SU-DHL-6 (cell line): Measurements from ENCODE around the gene YIF1A.

Source experiments
- H2AFZ ChIP-seq: fragments of 200-600 bp; sonication (generic); 2 replicates; pipeline ENCODE4 v1.6.1; 2014; ENCODE audit warnings: low read depth, mild to moderate bottlenecking, moderate library complexity, mixed read lengths, antibody characterized with exemption, low read length; ENCODE audit not compliant: severe bottlenecking
- H3F3A ChIP-seq: fragments of 200-600 bp; shearing (Covaris generic); 2 replicates; pipeline ENCODE4 v1.6.0; 2016; ENCODE audit warnings: antibody characterized with exemption, mild to moderate bottlenecking; ENCODE audit not compliant: insufficient read depth
- H3K27ac ChIP-seq: fragments of 200-600 bp; sonication (generic); 2 replicates; pipeline ENCODE4 v1.5.1; 2016; ENCODE audit warnings: low read depth, mild to moderate bottlenecking, low read length, moderate library complexity, mixed read lengths
- H3K27me3 ChIP-seq: fragments of 200-600 bp; sonication (generic), shearing (Covaris generic); 2 replicates; pipeline ENCODE4 v1.6.0; 2014; ENCODE audit warnings: mild to moderate bottlenecking, low read length
- H3K36me3 ChIP-seq: fragments of 200-600 bp; sonication (generic); 2 replicates; pipeline ENCODE4 v1.6.1; 2014; ENCODE audit warnings: mild to moderate bottlenecking, low read length, mixed read lengths
- H3K4me2 ChIP-seq: fragments of 300-600, 200-600 bp; shearing (Covaris generic), sonication (generic); 2 replicates; pipeline ENCODE4 v1.6.0; 2014; ENCODE audit warnings: low read length, low read depth, mild to moderate bottlenecking; ENCODE audit not compliant: poor library complexity, severe bottlenecking
- H3K4me3 ChIP-seq: fragments of 200-600 bp; sonication (generic); 2 replicates; pipeline ENCODE4 v1.5.1; 2014; ENCODE audit warnings: antibody characterized with exemption, low read length, mild to moderate bottlenecking, mixed read lengths; ENCODE audit not compliant: insufficient read depth, poor library complexity, severe bottlenecking
- H3K79me2 ChIP-seq: fragments of 200-600 bp; sonication (generic); 2 replicates; pipeline ENCODE4 v1.6.1; 2014; ENCODE audit warnings: mild to moderate bottlenecking, low read length, moderate library complexity; ENCODE audit not compliant: insufficient read depth
- H3K9ac ChIP-seq: fragments of 200-600 bp; sonication (generic); 2 replicates; pipeline ENCODE4 v1.7.0; 2014; ENCODE audit warnings: mild to moderate bottlenecking, low read length
- H3K9me2 ChIP-seq: fragments of 200-600 bp; sonication (generic); replicated peaks from 2 replicates; pipeline ENCODE4 v1.6.1; 2014; ENCODE audit warnings: low read length; ENCODE audit not compliant: insufficient read depth
- H3K9me3 ChIP-seq: fragments of 200-600 bp; sonication (generic); 2 replicates; pipeline ENCODE4 v1.6.1; 2014; ENCODE audit warnings: low read length, mixed read lengths; ENCODE audit not compliant: insufficient read depth
- H4K20me1 ChIP-seq: fragments of 200-600 bp; sonication (generic); 2 replicates; pipeline ENCODE4 v1.6.1; 2014; ENCODE audit warnings: low read depth, mild to moderate bottlenecking, antibody characterized with exemption, low read length, moderate library complexity, mixed read lengths
- EZH2phosphoT487 ChIP-seq: fragments of 200-600 bp; sonication (generic), shearing (Covaris generic); conservative IDR thresholded peaks from 2 replicates; pipeline ENCODE4 v1.6.1; 2018; ENCODE audit warnings: mild to moderate bottlenecking, antibody characterized with exemption, low read length, moderate library complexity, mixed read lengths
- TF ChIP-seq, protein P1 (sequence below): fragments of 200-600 bp; sonication (generic); IDR thresholded peaks from one replicate; pipeline ENCODE4 v1.5.1; 2017; ENCODE audit warnings: antibody characterized with exemption, mild to moderate bottlenecking, low read length, moderate library complexity; ENCODE audit not compliant: insufficient read depth, poor library complexity, severe bottlenecking

Gene YIF1A

DNA sequence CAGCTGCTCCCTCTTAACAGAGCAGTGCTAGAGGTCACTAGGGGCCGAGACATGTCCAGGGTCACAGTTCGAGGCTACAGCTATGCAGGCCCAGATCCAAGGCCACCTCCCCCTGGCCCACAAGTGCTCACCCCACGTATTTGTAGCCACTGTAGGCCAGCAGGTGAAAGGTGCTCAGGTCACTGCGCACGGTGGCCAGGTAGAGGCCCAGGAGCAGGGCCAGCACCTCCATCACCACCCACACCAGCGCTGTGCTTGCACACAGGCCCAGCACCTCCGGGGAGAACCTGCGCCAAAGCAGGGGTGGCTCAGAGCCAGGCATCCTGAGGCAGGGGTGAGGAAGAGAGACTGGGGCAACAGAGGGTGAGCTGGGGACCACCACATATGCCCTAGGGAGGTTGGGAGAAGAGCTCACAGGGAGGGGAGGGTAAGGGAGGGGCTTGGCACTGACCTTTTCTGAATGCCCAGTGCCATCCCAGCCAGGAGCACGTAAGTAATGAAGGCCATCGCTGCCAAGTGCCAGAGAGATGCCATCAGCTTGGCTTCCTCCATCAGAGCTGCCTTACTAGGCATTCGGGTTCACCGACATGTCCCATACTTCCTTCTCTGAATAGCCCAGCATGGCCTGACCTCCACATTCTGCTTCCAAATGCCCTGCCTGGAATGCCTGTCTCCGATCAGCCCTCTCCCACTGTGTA, 3.5 kb downstream of the YIF1A start:
- Histone ChIP-seq H3K4me3 (no peak overlapping the region), H3K9me2 (no peaks in the 10 kb centered on the region), H3K79me2 (no peaks in the 10 kb centered on the region), H4K20me1 (no peaks in the 10 kb centered on the region), H3F3A (peaks cover 5% of the 10 kb centered on the region; the same call in 1 of the 2 replicates), H3K9ac (no peak overlapping the region), H3K4me2 (no peak overlapping the region), H3K27me3 (no peaks in the 10 kb centered on the region), H3K9me3 (no peaks in the 10 kb centered on the region), H3K36me3 (no peaks in the 10 kb centered on the region), H3K27ac (no peak overlapping the region), H2AFZ (no peak overlapping the region)
- no peak for TF ChIP-seq EZH2phosphoT487
- TF ChIP-seq, protein P1, sequence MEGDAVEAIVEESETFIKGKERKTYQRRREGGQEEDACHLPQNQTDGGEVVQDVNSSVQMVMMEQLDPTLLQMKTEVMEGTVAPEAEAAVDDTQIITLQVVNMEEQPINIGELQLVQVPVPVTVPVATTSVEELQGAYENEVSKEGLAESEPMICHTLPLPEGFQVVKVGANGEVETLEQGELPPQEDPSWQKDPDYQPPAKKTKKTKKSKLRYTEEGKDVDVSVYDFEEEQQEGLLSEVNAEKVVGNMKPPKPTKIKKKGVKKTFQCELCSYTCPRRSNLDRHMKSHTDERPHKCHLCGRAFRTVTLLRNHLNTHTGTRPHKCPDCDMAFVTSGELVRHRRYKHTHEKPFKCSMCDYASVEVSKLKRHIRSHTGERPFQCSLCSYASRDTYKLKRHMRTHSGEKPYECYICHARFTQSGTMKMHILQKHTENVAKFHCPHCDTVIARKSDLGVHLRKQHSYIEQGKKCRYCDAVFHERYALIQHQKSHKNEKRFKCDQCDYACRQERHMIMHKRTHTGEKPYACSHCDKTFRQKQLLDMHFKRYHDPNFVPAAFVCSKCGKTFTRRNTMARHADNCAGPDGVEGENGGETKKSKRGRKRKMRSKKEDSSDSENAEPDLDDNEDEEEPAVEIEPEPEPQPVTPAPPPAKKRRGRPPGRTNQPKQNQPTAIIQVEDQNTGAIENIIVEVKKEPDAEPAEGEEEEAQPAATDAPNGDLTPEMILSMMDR = no peak

DNA sequence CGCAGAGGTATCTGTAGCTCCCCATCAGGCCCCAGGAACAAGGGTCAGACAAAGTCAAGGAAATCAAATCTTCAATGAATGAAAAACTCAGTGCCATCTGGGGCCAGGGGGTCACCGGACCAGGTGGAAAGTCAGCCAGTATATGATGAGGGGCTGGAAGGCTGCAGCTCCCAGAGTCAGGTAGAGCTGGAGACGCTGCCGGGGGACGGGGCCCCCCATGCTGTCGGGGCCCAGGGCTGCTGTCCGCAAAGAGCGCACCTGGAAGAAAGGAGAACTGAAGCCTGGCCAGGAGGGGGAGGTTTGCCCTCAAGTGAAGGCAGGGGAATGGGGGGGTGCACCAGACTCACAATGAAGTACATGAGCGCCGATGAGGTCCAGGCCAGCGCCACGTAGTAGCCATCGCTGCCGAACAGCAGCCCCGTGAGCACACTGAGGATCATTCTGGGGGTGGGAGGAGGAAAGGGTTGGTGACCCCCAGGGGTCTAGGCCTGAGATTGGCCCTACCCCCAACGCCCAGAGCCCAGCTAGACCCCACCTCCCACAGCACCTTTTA, 4.3 kb downstream of the YIF1A start:
- H3K9me2 ChIP-seq = no peaks in the 10 kb centered on the region
- no peak overlapping the region for H3K27ac ChIP-seq
- no peaks in the 10 kb centered on the region for H3K9me3 ChIP-seq
- H3K36me3 ChIP-seq = no peaks in the 10 kb centered on the region
- peaks cover 5% of the 10 kb centered on the region; the same call in 1 of the 2 replicates for H3F3A ChIP-seq
- no peak for TF ChIP-seq EZH2phosphoT487
- TF ChIP-seq, protein P1 = no peak
- no peak overlapping the region for H3K4me3 ChIP-seq
- no peak overlapping the region for H3K9ac ChIP-seq
- no peaks in the 10 kb centered on the region for H3K27me3 ChIP-seq
- H3K4me2 ChIP-seq = no peak overlapping the region
- no peaks in the 10 kb centered on the region for H3K79me2 ChIP-seq
- no peaks in the 10 kb centered on the region for H4K20me1 ChIP-seq
- no peak overlapping the region for H2AFZ ChIP-seq

DNA sequence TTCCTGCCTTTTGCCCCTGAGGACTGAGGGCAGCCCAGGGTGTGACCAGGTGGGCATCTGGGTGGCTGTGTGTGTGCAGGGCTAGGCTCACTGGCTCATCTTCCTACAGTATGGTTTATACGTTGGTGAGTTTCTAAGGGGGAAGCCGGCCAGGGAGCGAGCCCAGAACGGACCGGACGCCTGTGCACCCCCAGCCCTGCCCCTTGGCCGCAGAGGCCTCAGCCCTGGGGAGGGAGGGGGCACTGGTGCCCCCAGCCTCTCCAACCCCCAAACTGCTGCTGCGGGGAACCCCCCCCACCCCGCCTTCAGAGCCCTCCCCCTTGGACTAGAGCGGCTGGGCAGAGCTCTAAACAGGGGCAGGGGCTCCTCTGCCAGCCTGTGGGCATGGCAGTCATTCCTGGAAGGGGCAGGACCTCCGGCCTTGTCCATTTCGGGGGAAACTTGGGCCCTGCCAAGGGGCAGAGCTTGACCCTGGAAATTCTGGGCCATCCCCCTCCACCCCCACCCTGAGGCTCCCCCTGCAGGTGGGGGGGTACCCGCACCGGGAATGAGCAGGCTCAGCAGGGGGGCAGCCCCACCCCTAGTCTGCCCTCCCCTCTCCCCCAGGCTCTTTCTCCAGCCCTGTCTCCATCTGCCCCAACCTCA, 5.4 kb downstream of the YIF1A start:
- no peaks in the 10 kb centered on the region for H4K20me1 ChIP-seq
- no peak overlapping the region for H3K27ac ChIP-seq
- no peak overlapping the region for H3K9ac ChIP-seq
- H3K9me2 ChIP-seq = no peaks in the 10 kb centered on the region
- H3K9me3 ChIP-seq = no peaks in the 10 kb centered on the region
- H3F3A ChIP-seq = peaks cover 5% of the 10 kb centered on the region; the same call in 1 of the 2 replicates
- no peaks in the 10 kb centered on the region for H3K27me3 ChIP-seq
- no peaks in the 10 kb centered on the region for H3K79me2 ChIP-seq
- H3K4me3 ChIP-seq = no peak overlapping the region
- TF ChIP-seq, protein P1 = no peak
- no peak for TF ChIP-seq EZH2phosphoT487
- no peak overlapping the region for H3K4me2 ChIP-seq
- H2AFZ ChIP-seq = no peak overlapping the region
- no peaks in the 10 kb centered on the region for H3K36me3 ChIP-seq
